ENCODE results near the gene TAS2R38.

Gene TAS2R38

GRCh38 chr7:141956084-141956483 lies 17.5 kb downstream of the TAS2R38 start:
- DNase-seq (ENCODE audit: low read depth in 1 of 2, low spot score in 1 of 2) = no peak
- TF ChIP-seq JUND (IDR thresholded peaks at IDR 0.05; ENCODE audit: low read depth) = no peak
- in situ Hi-C loops (cut with HindIII; ENCODE audit: low pct_unique_long_range_greater_than_20kb, low sequenced_read_pairs) = no loop called here

DNA sequence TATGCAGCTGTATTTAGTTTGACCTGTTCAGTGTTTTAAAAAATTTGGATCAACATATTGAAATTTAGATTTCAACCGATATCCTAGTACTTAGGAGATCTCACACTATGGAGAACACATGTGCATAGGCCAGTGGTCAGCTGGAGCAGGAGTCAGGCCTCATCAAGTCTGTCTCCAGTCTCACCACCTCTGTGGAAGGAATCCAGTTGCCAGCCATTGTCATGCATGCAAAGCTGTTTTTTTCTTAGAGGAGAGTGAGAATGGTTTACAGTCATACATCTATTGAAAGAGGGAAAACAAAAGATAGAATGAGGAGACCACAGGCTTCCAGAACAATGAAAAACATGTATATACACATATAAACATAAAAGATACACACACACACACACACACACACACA lies 19.2 kb downstream of the TAS2R38 start:
- no peak for TF ChIP-seq JUND (IDR thresholded peaks at IDR 0.05; ENCODE audit: low read depth)
- in situ Hi-C loops (cut with HindIII; ENCODE audit: low pct_unique_long_range_greater_than_20kb, low sequenced_read_pairs) = no loop called here
- DNase-seq (ENCODE audit: low read depth in 1 of 2, low spot score in 1 of 2) = no peak

DNA sequence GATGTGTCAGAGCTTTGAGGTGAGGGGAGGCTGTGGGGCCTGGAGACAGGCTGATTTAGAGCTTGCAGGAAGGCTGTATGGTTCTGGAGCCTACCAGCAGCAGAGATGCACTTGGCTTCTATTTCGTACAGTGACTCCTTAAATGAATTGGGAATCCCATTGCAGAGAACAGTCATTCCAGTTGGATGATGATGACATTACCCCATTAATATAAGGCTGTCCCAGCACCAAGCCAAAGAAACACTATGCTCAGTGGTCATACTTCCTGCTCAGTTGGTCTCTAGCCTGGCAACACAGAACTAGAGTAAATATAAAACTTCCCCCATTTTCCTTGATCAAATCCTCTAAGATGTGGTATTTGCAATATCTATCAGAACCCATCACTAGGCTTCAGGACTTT lies 21.1 kb downstream of the TAS2R38 start:
- TF ChIP-seq JUND (IDR thresholded peaks at IDR 0.05; ENCODE audit: low read depth) = no peak
- in situ Hi-C loops (cut with HindIII; ENCODE audit: low pct_unique_long_range_greater_than_20kb, low sequenced_read_pairs) = no loop called here
- no peak for DNase-seq (ENCODE audit: low read depth in 1 of 2, low spot score in 1 of 2)

DNA sequence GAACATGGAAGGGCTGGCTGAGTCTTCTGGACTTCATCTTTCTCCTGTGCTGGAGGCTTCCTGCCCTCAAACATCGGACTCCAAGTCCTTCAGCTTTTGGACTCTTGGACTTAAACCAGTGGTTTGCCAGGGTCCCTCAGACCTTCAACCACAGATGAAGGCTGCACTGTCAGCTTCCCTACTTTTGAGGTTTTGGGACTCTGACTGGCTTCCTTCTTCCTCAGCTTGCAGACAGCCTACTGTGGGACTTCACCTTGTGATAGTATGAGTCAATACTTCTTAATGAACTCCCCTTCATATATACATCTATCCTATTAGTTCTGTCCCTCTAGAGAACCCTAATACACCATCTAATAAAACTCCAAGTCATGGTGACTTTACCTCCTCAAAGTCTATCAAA lies 22.8 kb downstream of the TAS2R38 start:
- TF ChIP-seq JUND (IDR thresholded peaks at IDR 0.05; ENCODE audit: low read depth) = no peak
- in situ Hi-C loops (cut with HindIII; ENCODE audit: low pct_unique_long_range_greater_than_20kb, low sequenced_read_pairs) = no loop called here
- DNase-seq (ENCODE audit: low read depth in 1 of 2, low spot score in 1 of 2) = no peak

GRCh38 chr7:141949911-141950310 lies 23.7 kb downstream of the TAS2R38 start:
- TF ChIP-seq JUND (IDR thresholded peaks at IDR 0.05; ENCODE audit: low read depth) = no peak
- in situ Hi-C loops (cut with HindIII; ENCODE audit: low pct_unique_long_range_greater_than_20kb, low sequenced_read_pairs) = no loop called here
- DNase-seq (ENCODE audit: low read depth in 1 of 2, low spot score in 1 of 2) = no peak

- no peak for DNase-seq (ENCODE audit: low read depth in 1 of 2, low spot score in 1 of 2)
- TF ChIP-seq JUND (IDR thresholded peaks at IDR 0.05; ENCODE audit: low read depth) = no peak
- in situ Hi-C loops (cut with HindIII; ENCODE audit: low pct_unique_long_range_greater_than_20kb, low sequenced_read_pairs) = no loop called here
Measured at GRCh38 chr7:141949451-141949850, 24.1 kb downstream of the TAS2R38 start.

GRCh38 chr7:141949021-141949420 lies 24.6 kb downstream of the TAS2R38 start:
- TF ChIP-seq JUND (IDR thresholded peaks at IDR 0.05; ENCODE audit: low read depth) = no peak
- DNase-seq (ENCODE audit: low read depth in 1 of 2, low spot score in 1 of 2) = no peak
- in situ Hi-C loops (cut with HindIII; ENCODE audit: low pct_unique_long_range_greater_than_20kb, low sequenced_read_pairs) = no loop called here

GRCh38 chr7:141946796-141947195 lies 26.8 kb downstream of the TAS2R38 start, which contains the start of gene CLEC5A:
Gene CLEC5A (minus strand): TSS chr7:141946974. CDS start chr7:141946292, 682 bp downstream.
- no peak for TF ChIP-seq JUND (IDR thresholded peaks at IDR 0.05; ENCODE audit: low read depth)
- in situ Hi-C loops (cut with HindIII; ENCODE audit: low pct_unique_long_range_greater_than_20kb, low sequenced_read_pairs) = no loop called here
- DNase-seq (ENCODE audit: low read depth in 1 of 2, low spot score in 1 of 2) = no peak

- in situ Hi-C loops (cut with HindIII; ENCODE audit: low pct_unique_long_range_greater_than_20kb, low sequenced_read_pairs) = no loop called here
- no peak for DNase-seq (ENCODE audit: low read depth in 1 of 2, low spot score in 1 of 2)
- TF ChIP-seq JUND (IDR thresholded peaks at IDR 0.05; ENCODE audit: low read depth) = no peak
Measured at GRCh38 chr7:141945356-141945755, 28.2 kb downstream of the TAS2R38 start.

DNA sequence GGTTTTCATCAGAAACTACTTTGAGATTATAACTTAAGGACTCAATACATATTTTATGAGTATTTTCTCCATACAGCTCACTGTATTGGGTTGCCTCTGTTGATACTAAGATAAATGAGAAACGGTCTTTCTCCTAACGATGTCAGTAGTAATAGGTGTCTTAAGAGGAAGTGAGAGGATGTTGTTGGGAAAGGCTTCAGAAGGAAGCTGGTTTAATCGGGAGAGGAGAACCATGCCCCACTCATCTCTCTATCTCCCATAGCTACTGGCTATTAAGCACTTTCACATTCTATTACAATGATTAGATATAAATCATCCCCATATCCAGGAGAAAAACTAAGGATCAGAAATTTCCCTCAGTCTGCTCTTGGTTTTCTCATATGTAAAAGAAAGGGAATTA lies 28.8 kb downstream of the TAS2R38 start:
- no peak for DNase-seq (ENCODE audit: low read depth in 1 of 2, low spot score in 1 of 2)
- in situ Hi-C loops (cut with HindIII; ENCODE audit: low pct_unique_long_range_greater_than_20kb, low sequenced_read_pairs) = no loop called here
- TF ChIP-seq JUND (IDR thresholded peaks at IDR 0.05; ENCODE audit: low read depth) = no peak

GRCh38 chr7:141943846-141944245 lies 29.7 kb downstream of the TAS2R38 start:
- no peak for DNase-seq (ENCODE audit: low read depth in 1 of 2, low spot score in 1 of 2)
- in situ Hi-C loops (cut with HindIII; ENCODE audit: low pct_unique_long_range_greater_than_20kb, low sequenced_read_pairs) = no loop called here
- no peak for TF ChIP-seq JUND (IDR thresholded peaks at IDR 0.05; ENCODE audit: low read depth)

DNA sequence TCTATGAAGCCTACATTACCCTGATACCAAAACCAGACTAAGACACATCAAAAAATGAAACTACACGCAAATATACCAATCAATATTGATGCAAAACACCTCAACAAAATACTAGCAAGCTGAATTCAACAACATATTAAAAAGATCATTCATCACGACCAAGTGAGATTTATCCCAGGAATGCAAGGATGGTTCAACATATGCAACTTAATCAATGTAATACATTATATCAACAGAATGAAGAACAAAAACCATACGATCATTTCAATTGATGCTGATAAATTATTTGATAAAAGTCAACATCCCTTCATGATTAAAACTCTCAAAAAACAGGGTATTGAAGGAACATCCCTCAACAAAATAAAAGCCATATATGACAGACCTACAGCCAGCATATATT lies 32.5 kb downstream of the TAS2R38 start:
- TF ChIP-seq JUND (IDR thresholded peaks at IDR 0.05; ENCODE audit: low read depth) = no peak
- no peak for DNase-seq (ENCODE audit: low read depth in 1 of 2, low spot score in 1 of 2)
- in situ Hi-C loops (cut with HindIII; ENCODE audit: low pct_unique_long_range_greater_than_20kb, low sequenced_read_pairs) = no loop called here

DNA sequence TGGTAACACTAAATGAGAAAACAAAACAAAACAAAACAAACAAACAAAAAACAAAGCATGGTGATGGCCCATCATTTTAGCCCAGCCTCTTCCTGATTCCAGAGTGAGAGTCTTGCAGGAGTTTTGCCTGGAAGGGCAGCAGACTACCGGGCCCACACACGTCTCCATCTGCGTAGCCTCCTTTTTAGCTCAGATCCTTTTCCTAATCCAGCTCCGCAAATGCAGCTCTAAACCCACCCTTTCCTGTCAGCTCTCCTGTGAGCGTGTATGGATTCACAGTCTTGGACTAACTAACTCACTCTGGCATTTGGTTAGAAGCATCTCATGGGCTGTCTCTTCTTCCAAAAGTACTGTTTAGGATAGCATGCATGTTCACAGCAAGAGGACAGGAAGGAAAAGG lies 43.4 kb downstream of the TAS2R38 start:
- no peak for DNase-seq (ENCODE audit: low read depth in 1 of 2, low spot score in 1 of 2)
- in situ Hi-C loops (cut with HindIII; ENCODE audit: low pct_unique_long_range_greater_than_20kb, low sequenced_read_pairs) = no loop called here
- no peak for TF ChIP-seq JUND (IDR thresholded peaks at IDR 0.05; ENCODE audit: low read depth)

DNA sequence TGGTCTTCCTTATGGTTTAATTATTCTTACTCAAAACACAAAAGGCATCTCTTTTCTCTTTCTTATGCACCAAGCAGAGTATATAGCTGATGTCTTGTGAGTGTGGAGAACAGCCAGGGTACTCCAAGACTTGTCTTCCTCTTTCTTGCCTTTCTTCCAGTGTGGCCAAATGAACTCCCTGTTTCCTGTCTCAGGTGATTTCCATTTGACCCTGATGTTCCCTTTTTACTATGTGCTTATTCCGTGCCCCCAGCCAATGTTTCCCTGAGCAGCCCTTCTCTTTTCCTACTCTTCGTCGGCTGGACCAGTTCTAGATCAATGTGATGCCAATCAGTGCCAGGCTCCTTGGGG lies 44.8 kb downstream of the TAS2R38 start:
- TF ChIP-seq JUND (IDR thresholded peaks at IDR 0.05; ENCODE audit: low read depth) = no peak
- in situ Hi-C loops (cut with HindIII; ENCODE audit: low pct_unique_long_range_greater_than_20kb, low sequenced_read_pairs) = no loop called here
- DNase-seq (ENCODE audit: low read depth in 1 of 2, low spot score in 1 of 2) = no peak
